ENCODE data around the gene PCYOX1L.
"Not testable (repeated sequence)": the region's sequence is repeated elsewhere in the genome, so short reads cannot be mapped to it uniquely, and the experiment has no call there.

The PCYOX1L gene

DNA sequence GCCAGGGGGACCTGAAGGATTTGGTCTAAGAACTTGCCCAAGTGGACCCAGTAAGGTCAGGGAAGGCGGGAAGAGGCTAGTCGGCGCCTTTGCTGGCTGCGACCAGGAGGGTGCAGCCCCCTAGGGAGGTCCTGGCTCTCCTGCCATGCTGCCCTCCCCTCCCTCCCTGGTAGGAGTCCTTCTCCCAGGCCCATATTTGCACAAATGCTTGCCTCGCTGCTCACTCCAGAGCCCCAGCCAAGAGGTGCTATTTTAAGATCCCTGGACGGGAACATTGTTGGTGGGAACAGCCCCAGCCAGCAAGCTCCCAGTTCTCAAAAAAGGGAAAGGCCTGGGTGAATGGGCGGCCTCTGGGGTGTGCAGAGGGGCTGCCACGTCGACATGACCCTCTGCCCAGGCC is 25.6 kb downstream of the PCYOX1L start:
- DNase-seq (ENCODE audit: low spot score): no peak

- DNase-seq (ENCODE audit: low spot score): no peak
Observed at GRCh38 chr5:149386166-149386565, 28.3 kb downstream of the PCYOX1L start.

DNA sequence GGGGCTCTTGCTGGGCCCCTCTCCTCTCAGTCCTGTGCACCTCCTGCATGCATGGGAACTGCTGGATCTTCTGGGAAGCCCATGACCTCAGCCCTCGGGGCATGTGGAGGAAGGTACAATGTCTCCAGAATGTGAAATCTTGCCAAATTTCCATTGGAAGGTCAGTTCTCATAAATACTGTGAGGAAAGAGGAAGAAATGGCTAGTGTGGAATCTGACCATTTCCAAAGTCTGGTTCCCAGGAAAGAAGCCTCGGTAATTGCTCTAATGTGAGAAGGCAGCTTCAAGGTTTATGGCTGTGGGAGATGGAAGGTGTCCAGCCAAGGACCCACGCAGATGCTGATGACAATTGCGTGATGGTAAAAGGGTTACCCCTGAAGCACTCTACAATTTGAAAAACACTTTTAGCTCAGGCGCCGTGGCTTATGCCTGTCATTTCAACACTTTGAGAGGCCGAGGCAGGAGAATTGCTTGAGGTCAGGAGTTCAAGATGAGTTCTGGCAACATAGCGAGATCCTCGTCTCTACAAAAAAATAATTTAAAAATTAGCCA is 29.3 kb downstream of the PCYOX1L start:
- DNase-seq (ENCODE audit: low spot score): no peak

- no peak for DNase-seq (ENCODE audit: low spot score)
Observed at GRCh38 chr5:149387982-149388381, 30.1 kb downstream of the PCYOX1L start.

- no peak for DNase-seq (ENCODE audit: low spot score)
Observed at GRCh38 chr5:149388498-149389190, 30.8 kb downstream of the PCYOX1L start.

DNA sequence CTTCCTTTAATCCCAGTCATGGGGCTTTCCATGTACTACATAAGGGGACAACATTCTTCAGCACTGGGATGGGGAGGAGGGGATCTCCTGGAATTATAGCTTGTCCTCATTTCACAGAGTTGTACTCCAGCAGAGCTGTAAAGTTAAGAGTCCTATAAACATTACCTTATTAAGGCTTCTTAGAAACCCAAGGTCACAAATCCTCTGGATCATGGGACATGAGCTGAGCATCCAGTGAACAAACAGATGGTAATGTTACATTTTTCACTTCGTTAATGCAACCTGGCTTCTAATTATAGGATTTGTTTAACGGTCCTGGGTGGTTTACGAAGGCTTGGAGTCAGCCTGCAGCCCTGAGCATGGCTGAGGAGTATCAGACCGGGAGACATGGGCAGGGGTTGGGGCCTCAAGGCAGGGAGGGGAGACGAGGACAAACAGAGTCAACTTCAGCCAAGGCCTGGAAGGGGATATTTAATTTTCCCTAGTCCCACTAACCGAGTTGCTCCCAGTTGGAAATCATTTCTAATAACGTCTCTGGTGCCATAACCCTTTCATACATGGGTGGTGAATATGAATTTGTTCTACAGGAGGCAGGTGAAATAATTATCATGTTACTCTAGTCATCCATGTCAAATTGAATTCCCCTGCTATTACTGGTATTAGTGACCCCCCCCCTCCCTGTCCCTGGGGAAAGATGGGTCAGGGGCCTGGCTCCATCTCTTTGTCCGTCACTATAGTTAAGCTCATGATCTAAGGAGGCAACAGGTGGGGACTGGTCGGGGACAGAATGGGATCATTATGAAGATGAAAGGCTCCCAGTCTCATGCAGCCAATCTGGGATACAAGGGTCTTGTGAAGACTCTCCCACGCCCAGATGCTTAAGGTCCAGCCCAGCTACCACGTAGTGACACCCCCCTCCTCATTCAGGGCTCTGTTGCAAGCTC is 32.0 kb downstream of the PCYOX1L start:
- no peak for DNase-seq (ENCODE audit: low spot score)

- not testable (repeated sequence) for DNase-seq (ENCODE audit: low spot score)
Observed at GRCh38 chr5:149391076-149391475, 33.2 kb downstream of the PCYOX1L start.

DNA sequence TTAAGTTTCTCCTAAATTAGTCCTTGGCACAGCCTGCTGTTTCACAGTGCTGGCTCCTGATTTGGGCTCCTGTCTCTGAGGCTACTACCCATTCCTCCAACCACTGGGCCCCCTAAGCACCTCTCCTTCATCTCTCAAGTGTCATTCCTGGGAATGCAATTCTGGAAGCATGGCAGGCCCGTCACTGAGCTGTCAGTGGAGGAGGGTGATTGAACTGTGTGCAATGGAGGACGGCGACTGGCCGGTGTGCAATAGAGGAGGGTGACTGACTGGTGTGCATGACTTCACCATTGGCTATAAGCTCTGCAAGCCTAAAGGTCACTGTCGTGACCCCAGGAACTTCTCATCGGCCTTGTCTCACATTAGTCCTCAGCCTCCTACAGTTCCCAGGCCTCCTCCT is 33.7 kb downstream of the PCYOX1L start:
- no peak for DNase-seq (ENCODE audit: low spot score)

DNA sequence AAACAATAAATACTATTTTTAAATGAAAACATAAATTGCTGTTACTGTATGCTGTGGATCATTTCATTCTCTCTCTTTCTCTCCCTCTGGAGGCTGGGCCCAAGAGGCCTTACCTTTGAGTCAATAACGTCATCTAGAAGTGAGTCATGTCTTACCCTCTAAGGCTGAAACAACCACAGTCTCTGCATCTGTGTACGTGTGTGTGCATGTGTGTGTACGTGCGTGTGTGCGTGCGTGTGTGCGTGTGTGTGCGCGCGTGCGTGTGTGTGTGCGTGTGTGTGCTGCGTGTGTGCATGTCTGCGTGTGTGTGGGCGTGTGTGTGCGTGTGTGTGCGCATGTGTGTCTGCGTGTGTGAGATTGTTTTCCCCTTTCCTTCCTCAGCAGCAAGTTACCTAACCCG is 34.9 kb downstream of the PCYOX1L start:
- DNase-seq (ENCODE audit: low spot score): no peak

- DNase-seq (ENCODE audit: low spot score): not testable (repeated sequence)
Observed at GRCh38 chr5:149394996-149395395, 37.1 kb downstream of the PCYOX1L start.

- DNase-seq (ENCODE audit: low spot score): no peak
Observed at GRCh38 chr5:149397530-149397929, 39.7 kb downstream of the PCYOX1L start.

DNA sequence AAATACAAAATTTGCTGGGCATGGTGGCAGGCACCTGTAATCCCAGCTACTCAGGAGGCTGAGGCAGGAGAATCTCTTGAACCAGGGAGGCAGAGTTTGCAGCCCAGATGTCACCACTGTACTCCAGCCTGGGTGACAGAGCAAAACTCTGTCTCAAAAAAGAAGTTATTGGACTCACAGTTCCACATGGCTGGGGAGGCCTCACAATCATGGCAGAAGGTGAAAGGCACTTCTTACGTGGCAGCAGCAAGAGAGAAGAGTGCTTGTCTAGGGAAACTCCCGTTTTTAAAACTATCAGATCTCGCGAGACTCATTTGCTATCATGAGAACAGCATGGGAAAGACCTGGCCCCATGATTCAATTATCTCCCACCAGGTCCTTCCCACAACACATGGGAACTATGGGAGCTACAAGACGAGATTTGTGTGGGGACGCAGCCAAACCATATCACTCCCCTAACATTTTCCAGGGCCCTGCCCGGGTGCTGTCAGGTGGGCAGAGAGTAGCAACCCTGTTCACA is 41.0 kb downstream of the PCYOX1L start:
- DNase-seq (ENCODE audit: low spot score): peak; percentile 76

DNA sequence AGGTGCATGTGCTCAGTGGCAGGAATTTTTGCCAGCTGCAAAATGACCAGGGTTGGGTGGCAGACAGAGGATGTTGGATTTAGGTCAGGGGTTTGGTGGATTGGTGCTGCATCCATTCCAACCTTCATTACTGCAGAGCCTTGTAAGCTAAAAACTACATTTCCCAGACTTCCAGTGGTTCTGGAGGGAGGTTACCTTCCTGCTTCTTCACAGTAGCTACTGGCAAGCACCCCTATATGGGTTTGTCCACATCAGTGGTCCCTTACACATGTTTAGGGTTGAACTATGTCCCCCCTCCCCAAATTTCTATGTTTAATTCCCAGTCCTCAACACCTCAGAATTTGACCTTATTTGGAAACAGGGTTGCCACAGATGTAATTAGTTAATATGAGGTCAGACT is 41.9 kb downstream of the PCYOX1L start:
- DNase-seq (ENCODE audit: low spot score): peak; percentile 74

DNA sequence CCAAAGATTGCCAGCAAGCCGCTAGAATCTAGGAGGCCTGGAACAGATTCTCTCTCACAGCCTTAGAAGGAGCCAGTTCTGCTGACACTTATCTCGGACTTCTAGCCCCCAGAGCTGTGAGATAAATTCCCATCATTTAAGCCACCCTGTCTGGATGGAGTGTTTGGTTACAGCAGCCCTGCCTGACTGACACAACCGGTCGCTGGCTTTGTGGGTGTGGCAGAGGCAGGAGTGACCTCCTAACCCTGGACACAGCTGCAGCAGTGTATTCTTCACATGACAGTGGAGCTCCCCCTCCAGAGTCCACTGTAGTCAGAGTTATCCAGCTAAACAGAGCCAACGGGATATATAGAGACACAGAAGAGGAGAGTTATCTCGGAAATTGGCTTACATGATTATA is 42.5 kb downstream of the PCYOX1L start:
- peak; percentile 78 for DNase-seq (ENCODE audit: low spot score)

GRCh38 chr5:149401051-149401450 is 43.2 kb downstream of the PCYOX1L start:
- no peak for DNase-seq (ENCODE audit: low spot score)

- DNase-seq (ENCODE audit: low spot score): no peak
Observed at GRCh38 chr5:149402291-149402690, 44.4 kb downstream of the PCYOX1L start.

DNA sequence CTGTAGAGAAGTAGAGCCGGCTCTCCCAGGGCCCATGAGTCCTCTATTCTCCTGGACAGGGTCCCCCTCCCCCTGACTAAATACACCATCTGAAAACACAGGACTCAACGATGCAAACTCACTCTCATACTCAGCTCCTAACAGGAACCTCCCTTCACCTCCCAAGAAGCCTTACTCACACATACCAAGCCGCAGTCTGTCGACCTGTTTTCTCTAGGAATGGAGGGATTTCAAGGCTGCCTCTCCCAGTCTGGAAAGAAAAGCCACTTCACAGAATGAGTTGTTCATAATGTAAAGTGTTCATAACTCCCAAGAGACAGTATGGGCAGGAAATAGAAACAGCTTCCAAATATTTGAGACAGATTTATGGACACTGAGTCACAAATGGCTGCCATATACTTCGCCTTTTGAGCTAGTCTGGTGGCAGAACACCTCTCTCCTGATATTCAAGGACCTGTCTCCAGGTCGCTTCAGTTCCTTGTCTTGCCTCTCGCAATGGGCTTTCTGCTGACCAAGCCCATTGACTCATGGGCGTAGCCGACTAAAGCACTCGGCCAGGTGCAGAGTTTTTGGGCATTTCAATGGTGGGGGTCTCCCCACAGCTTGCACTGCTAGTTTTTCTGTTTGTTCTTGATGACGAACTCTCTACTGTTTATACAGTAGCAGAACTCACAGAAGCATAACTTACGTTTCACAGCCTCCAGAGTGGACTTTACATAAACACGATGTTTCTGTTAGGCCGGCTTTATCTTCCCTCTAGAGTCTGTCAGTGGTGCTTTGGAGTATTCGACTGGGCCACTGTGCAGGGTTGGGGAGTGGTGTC is 46.3 kb downstream of the PCYOX1L start:
- no peak for DNase-seq (ENCODE audit: low spot score)

- no peak for DNase-seq (ENCODE audit: low spot score)
Observed at GRCh38 chr5:149404746-149405549, 47.1 kb downstream of the PCYOX1L start.

DNA sequence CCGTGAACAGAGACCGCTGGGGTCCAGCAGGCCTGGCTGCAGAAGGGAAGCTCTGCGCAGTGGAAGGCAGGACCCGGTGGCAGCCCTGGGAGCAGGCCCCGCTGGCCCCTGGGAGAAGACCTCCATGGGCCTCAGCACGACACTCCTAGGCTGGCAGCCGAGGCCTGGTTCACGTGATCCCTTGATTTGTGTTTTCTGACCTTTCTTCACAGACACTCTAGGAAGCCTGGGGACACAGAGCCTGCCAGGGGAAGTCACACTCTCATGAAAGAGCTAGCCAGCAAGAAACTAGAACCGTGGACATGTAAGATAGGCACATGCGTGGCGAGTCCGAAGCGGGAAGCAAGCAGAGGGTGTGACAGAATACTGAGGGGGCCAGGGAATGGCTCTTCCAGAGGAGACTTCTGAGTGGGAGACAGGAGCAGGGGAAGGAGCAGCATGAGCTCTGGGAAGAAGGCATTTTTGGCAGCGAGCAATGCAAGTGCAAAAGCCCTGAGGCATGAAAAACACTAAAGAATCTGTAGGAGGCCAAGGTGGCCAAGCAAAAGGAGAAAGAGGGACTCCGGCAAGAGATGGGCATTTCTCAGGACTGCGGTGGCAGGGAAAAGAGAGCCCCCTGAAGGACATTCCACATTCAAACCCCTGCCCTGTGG is 47.8 kb downstream of the PCYOX1L start:
- no peak for DNase-seq (ENCODE audit: low spot score)

All from SK-N-DZ (cell line).